Posterior cingulate gyrus (tissue), 11 donors: ENCODE results near the gene RIMKLA.
A peak's percentile ranks its signal among the peaks of the same experiment; 100 is the strongest.

Experiments
- DNase-seq, 10 donors: peaks; one replicate each; pipeline versions ENCODE4 v3.0.0 to v3.0.0-alpha.2; 2020 to 2021; ENCODE audit warnings: mixed read lengths in 3 of 10
- intact Hi-C: fragments of 100-400 bp; cut with DNase I; formaldehyde crosslinking; loops from one replicate; pipeline ENCODE4 v1.15.1; 2023

The RIMKLA gene

GRCh38 chr1:42369471-42369870, 11.1 kb upstream of the RIMKLA start:
- intact Hi-C loops: no loop called here
- no peak for DNase-seq

- no peak for DNase-seq
- intact Hi-C loops: no loop called here
These were observed 9.6 kb upstream of the RIMKLA start for GRCh38 chr1:42370876-42371549.

GRCh38 chr1:42372796-42373195, 7.8 kb upstream of the RIMKLA start:
- intact Hi-C loops: no loop called here
- no peak for DNase-seq

GRCh38 chr1:42379794-42380585, 602 bp upstream of the RIMKLA start:
- DNase-seq: peak in 4 of 10 donors; percentile 24 to 93 (median 68)
- intact Hi-C loops: loop anchor here (10.0 kb wide), 1 partner anchor 75 kb away; the partner anchor contains the start of genes PPCS and ZMYND12

GRCh38 chr1:42381280-42381673, 685 bp downstream of the RIMKLA start:
- intact Hi-C loops: loop anchor here (10.0 kb wide), 1 partner anchor 74 kb away; the partner anchor contains the start of genes PPCS and ZMYND12
- DNase-seq: no peak

GRCh38 chr1:42385283-42385682, 4.7 kb downstream of the RIMKLA start:
- no peak for DNase-seq
- intact Hi-C loops: loop anchor here (10.0 kb wide), 1 partner anchor 70 kb away; the partner anchor contains the start of genes PPCS and ZMYND12

- intact Hi-C loops: loop anchor here (10.0 kb wide), 1 partner anchor 69 kb away; the partner anchor contains the start of genes PPCS and ZMYND12
- DNase-seq: no peak
These were observed 5.5 kb downstream of the RIMKLA start for GRCh38 chr1:42386051-42386450.

- intact Hi-C loops: no loop called here
- DNase-seq: no peak
These were observed 11.7 kb downstream of the RIMKLA start for GRCh38 chr1:42392255-42392654.

GRCh38 chr1:42392967-42393848, 12.6 kb downstream of the RIMKLA start:
- intact Hi-C loops: no loop called here
- DNase-seq: no peak

GRCh38 chr1:42399315-42400100, 18.9 kb downstream of the RIMKLA start:
- no peak for DNase-seq
- intact Hi-C loops: no loop called here

GRCh38 chr1:42403880-42404400, 23.3 kb downstream of the RIMKLA start:
- intact Hi-C loops: no loop called here
- DNase-seq: no peak

- intact Hi-C loops: no loop called here
- no peak for DNase-seq
These were observed 34.2 kb downstream of the RIMKLA start for GRCh38 chr1:42414551-42415496.

- no peak for DNase-seq
- intact Hi-C loops: no loop called here
These were observed 36.6 kb downstream of the RIMKLA start for GRCh38 chr1:42417166-42417565.

- intact Hi-C loops: no loop called here
- no peak for DNase-seq
These were observed 37.9 kb downstream of the RIMKLA start for GRCh38 chr1:42418516-42418915.

- intact Hi-C loops: no loop called here
- DNase-seq: peak in 7 of 10 donors; percentile 13 to 81 (median 32)
These were observed 38.7 kb downstream of the RIMKLA start for GRCh38 chr1:42419126-42419821.

GRCh38 chr1:42420121-42420520, 39.5 kb downstream of the RIMKLA start:
- intact Hi-C loops: no loop called here
- DNase-seq: peak in 8 of 10 donors; percentile 23 to 89 (median 57)

- DNase-seq: peak in 9 of 10 donors; percentile 24 to 93 (median 56)
- intact Hi-C loops: no loop called here
These were observed 40.5 kb downstream of the RIMKLA start for GRCh38 chr1:42420911-42421585.
